ENCODE data around the gene PHOX2B. TPM values are rescaled to one million over a fixed set of nuclear protein-coding genes. Genes with fewer than 3 reads are reported as not detected.

PHOX2B gene
- total and polyA plus RNA-seq, 2 of the 13 experiments (the other 11 are each of a cell fraction or from before 2014, with no cell fraction given) = not detected

GRCh38 chr4:41728573-41728913, 20.0 kb downstream of the PHOX2B start:
- H2AFZ ChIP-seq (ENCODE audit: low read length) = no peak overlapping the region
- POLR2A ChIA-PET = no interaction called here

GRCh38 chr4:41727861-41728572, 20.5 kb downstream of the PHOX2B start:
- Histone ChIP-seq H3K27me3 (ENCODE audit: control insufficient read depth in 1 of 2, insufficient read depth in 2 of 2, low read length in 2 of 2) (peaks cover 0 to 4% of the 10 kb centered on the region in 2 experiments; a peak in 3 of 5 replicates), H3K4me2 (ENCODE audit: low read depth, low read length) (no peak overlapping the region), H3K9ac (ENCODE audit: insufficient read depth, low read depth, low read length) (no peak overlapping the region), H3K4me1 (ENCODE audit: insufficient read depth, low read length) (no peaks in the 10 kb centered on the region), H3K9me3 (ENCODE audit: low read length) (peaks cover 16% of the 10 kb centered on the region), H3K27ac (ENCODE audit: extremely low read length, insufficient read depth, low read length) (no peak overlapping the region), H2AFZ (ENCODE audit: low read length) (no peak overlapping the region), H3K79me2 (ENCODE audit: insufficient read depth, low read length) (no peaks in the 10 kb centered on the region), H3K4me3 (replicated peaks in 1 of 3; ENCODE audit: insufficient read depth in 1 of 3, low read depth in 2 of 3, low read length in 3 of 3) (no peak overlapping the region), H3K36me3 (replicated peaks in 1 of 2; ENCODE audit: control insufficient read depth in 1 of 2, insufficient read depth in 2 of 2, low read length in 2 of 2) (no peaks in the 10 kb centered on the region), H4K20me1 (ENCODE audit: insufficient read depth, low read length) (no peaks in the 10 kb centered on the region)
- DNase-seq (ENCODE audit: low spot score) (no peak), FAIRE-seq (no peak), ATAC-seq (no peak)
- POLR2A ChIA-PET = no interaction called here
- CTCF ChIA-PET (ENCODE audit: low intra/inter-chr PET ratio, low total read pairs) = no interaction called here
- intact Hi-C loops (cut with micrococcal nuclease; ENCODE audit: unreplicated experiment) (no loop called here), in situ Hi-C loops (cut with HindIII; ENCODE audit: extremely low pct_ligation_motif_present, low pct_unique_long_range_greater_than_20kb) (no loop called here)
- no TSS peak for BruUV-seq (replicated peaks)
- WGBS (ENCODE audit: low lambda C conversion rate) = 5% methylated on average over 4 of the region's 4 CpGs
- TF ChIP-seq ZNF263 (CRISPR knock-in tag; IDR thresholded peaks at IDR 0.05) (no peak), ZNF83 (CRISPR knock-in tag; IDR thresholded peaks at IDR 0.05; ENCODE audit: borderline replicate concordance) (no peak), ZNF768 (CRISPR knock-in tag; IDR thresholded peaks at IDR 0.05) (no peak), ZNF460 (CRISPR knock-in tag; IDR thresholded peaks at IDR 0.05; ENCODE audit: borderline replicate concordance) (no peak), ZNF431 (CRISPR knock-in tag; IDR thresholded peaks at IDR 0.05; ENCODE audit: borderline replicate concordance, low read depth) (no peak), ZMAT3 (CRISPR knock-in tag; conservative IDR thresholded peaks at IDR 0.05) (no peak), HNF1A (IDR thresholded peaks at IDR 0.05; ENCODE audit: low read depth) (no peak), HNF1A (CRISPR knock-in tag; IDR thresholded peaks at IDR 0.05; ENCODE audit: borderline replicate concordance) (no peak)

More at GRCh38 chr4:41728573-41728913, 20.0 kb downstream of the PHOX2B start:
- FAIRE-seq = no peak
- DNase-seq (ENCODE audit: low spot score) = no peak
- CTCF ChIA-PET (ENCODE audit: low intra/inter-chr PET ratio, low total read pairs) = no interaction called here
- BruUV-seq (replicated peaks) = no TSS peak
- Histone ChIP-seq H3K27me3 (ENCODE audit: control insufficient read depth in 1 of 2, insufficient read depth in 2 of 2, low read length in 2 of 2) (peaks cover 0 to 4% of the 10 kb centered on the region in 2 experiments; a peak in 3 of 5 replicates), H3K9ac (ENCODE audit: insufficient read depth, low read depth, low read length) (no peak overlapping the region), H4K20me1 (ENCODE audit: insufficient read depth, low read length) (no peaks in the 10 kb centered on the region), H3K9me3 (ENCODE audit: low read length) (peaks cover 16% of the 10 kb centered on the region), H3K79me2 (ENCODE audit: insufficient read depth, low read length) (no peaks in the 10 kb centered on the region), H3K4me2 (ENCODE audit: low read depth, low read length) (no peak overlapping the region), H3K4me1 (ENCODE audit: insufficient read depth, low read length) (no peaks in the 10 kb centered on the region), H3K4me3 (replicated peaks in 1 of 3; ENCODE audit: insufficient read depth in 1 of 3, low read depth in 2 of 3, low read length in 3 of 3) (no peak overlapping the region), H3K27ac (ENCODE audit: extremely low read length, insufficient read depth, low read length) (no peak overlapping the region), H3K36me3 (replicated peaks in 1 of 2; ENCODE audit: control insufficient read depth in 1 of 2, insufficient read depth in 2 of 2, low read length in 2 of 2) (no peaks in the 10 kb centered on the region)
- intact Hi-C loops (cut with micrococcal nuclease; ENCODE audit: unreplicated experiment) (no loop called here), in situ Hi-C loops (cut with HindIII; ENCODE audit: extremely low pct_ligation_motif_present, low pct_unique_long_range_greater_than_20kb) (no loop called here)
- 10% methylated on average over 3 of the region's 3 CpGs for WGBS (ENCODE audit: low lambda C conversion rate)
- TF ChIP-seq MAFF (IDR thresholded peaks at IDR 0.05; ENCODE audit: low read depth, low read length) (no peak), ZC3H13 (CRISPR knock-in tag; IDR thresholded peaks at IDR 0.05) (no peak), GFI1 (CRISPR knock-in tag; IDR thresholded peaks at IDR 0.05; ENCODE audit: borderline replicate concordance) (no peak), ZNF891 (CRISPR knock-in tag; IDR thresholded peaks at IDR 0.05) (no peak), SRSF4 (IDR thresholded peaks at IDR 0.05; ENCODE audit: low read depth, low read length, poor library complexity, severe bottlenecking) (no peak), HOXA7 (CRISPR knock-in tag; IDR thresholded peaks at IDR 0.05) (no peak), ZNF460 (CRISPR knock-in tag; IDR thresholded peaks at IDR 0.05; ENCODE audit: borderline replicate concordance) (no peak), CCDC6 (CRISPR knock-in tag; IDR thresholded peaks at IDR 0.05) (no peak)
- no peak for ATAC-seq

Data from HepG2 (cell line).